Neuronal stem cell (in vitro differentiated cells): ENCODE data around the gene RPE.
A peak's percentile ranks its signal among the peaks of the same experiment; 100 is the strongest.

Experiments
- DNase-seq: peaks from one replicate; pipeline ENCODE4 v3.0.0-alpha.2; 2013; ENCODE audit warnings: low spot score
- H2AFZ ChIP-seq: one replicate; pipeline ENCODE4 v1.6.1; 2013; ENCODE audit warnings: mild to moderate bottlenecking, low read length, inconsistent platforms
- H2AK5ac ChIP-seq: 2 replicates; pipeline ENCODE4 v1.6.1; 2013; ENCODE audit warnings: low read depth, mild to moderate bottlenecking, inconsistent platforms, low read length, moderate library complexity, mixed read lengths
- H2BK120ac ChIP-seq: 2 replicates; pipeline ENCODE4 v1.6.1; 2013; ENCODE audit warnings: low read depth, mild to moderate bottlenecking, inconsistent platforms, low read length, moderate library complexity, mixed read lengths
- H2BK12ac ChIP-seq: one replicate; pipeline ENCODE4 v1.6.1; 2013; ENCODE audit warnings: low read length, inconsistent platforms
- H2BK15ac ChIP-seq: 2 replicates; pipeline ENCODE4 v1.6.1; 2013; ENCODE audit warnings: mild to moderate bottlenecking, low read length, inconsistent platforms, mixed read lengths
- H2BK5ac ChIP-seq: one replicate; pipeline ENCODE4 v1.6.1; 2013; ENCODE audit warnings: inconsistent platforms, mild to moderate bottlenecking, low read length, moderate library complexity
- H3K14ac ChIP-seq: one replicate; pipeline ENCODE4 v1.6.1; 2013; ENCODE audit warnings: low read length, inconsistent platforms
- H3K18ac ChIP-seq: 2 replicates; pipeline ENCODE4 v1.6.1; 2013; ENCODE audit warnings: low read length, inconsistent platforms
- H3K23ac ChIP-seq: 2 replicates; pipeline ENCODE4 v1.6.1; 2013; ENCODE audit warnings: low read depth, mild to moderate bottlenecking, mixed read lengths, low read length, inconsistent platforms; ENCODE audit not compliant: poor library complexity
- H3K27ac ChIP-seq: replicated peaks from 3 replicates; pipeline ENCODE4 v1.5.1; 2013; ENCODE audit warnings: low read length, inconsistent platforms
- H3K27me3 ChIP-seq, 3 experiments: 2 replicates each; pipeline ENCODE4 v1.6.1; 2013; ENCODE audit warnings: low read length in 3 of 3, mild to moderate bottlenecking in 2 of 3, inconsistent platforms in 1 of 3, low read depth in 1 of 3, mixed read lengths in 1 of 3, moderate library complexity in 1 of 3; ENCODE audit not compliant: control insufficient read depth in 3 of 3, insufficient read depth in 3 of 3
- H3K36me3 ChIP-seq, 2 donors: replicated peaks in 1 of 2; 2 replicates each; pipeline ENCODE4 v1.6.1; 2013; ENCODE audit warnings: low read length in 2 of 2; ENCODE audit not compliant: control insufficient read depth in 2 of 2, insufficient read depth in 2 of 2
- H3K4ac ChIP-seq: 2 replicates; pipeline ENCODE4 v1.6.1; 2013; ENCODE audit warnings: inconsistent platforms, mild to moderate bottlenecking, low read length, moderate library complexity
- H3K4me1 ChIP-seq, 2 donors: 1 replicate in 1 of 2; 2 replicates in 1 of 2; pipeline ENCODE4 v1.6.1; 2013; ENCODE audit warnings: low read length in 2 of 2, low read depth in 1 of 2; ENCODE audit not compliant: control insufficient read depth in 2 of 2, insufficient read depth in 1 of 2
- H3K4me2 ChIP-seq: one replicate; pipeline ENCODE4 v1.6.1; 2013; ENCODE audit warnings: mild to moderate bottlenecking, low read length, inconsistent platforms; ENCODE audit not compliant: insufficient read depth, poor library complexity, severe bottlenecking
- H3K4me3 ChIP-seq, 2 donors: 2 replicates each; pipeline ENCODE4 v1.5.1; 2013; ENCODE audit warnings: low read length in 2 of 2, mild to moderate bottlenecking in 2 of 2, inconsistent platforms in 1 of 2, moderate library complexity in 1 of 2
- H3K79me1 ChIP-seq: one replicate; pipeline ENCODE4 v1.6.1; 2013; ENCODE audit warnings: low read depth, mild to moderate bottlenecking, inconsistent platforms, low read length, moderate library complexity
- H3K9ac ChIP-seq: one replicate; pipeline ENCODE4 v1.6.1; 2013; ENCODE audit warnings: mild to moderate bottlenecking, low read depth, low read length, inconsistent platforms; ENCODE audit not compliant: poor library complexity
- H3K9me3 ChIP-seq, 2 donors: replicated peaks in 1 of 2; 2 replicates each; pipeline versions ENCODE3 to v1.6.1; 2013; ENCODE audit warnings: low read length in 2 of 2, mild to moderate bottlenecking in 2 of 2, inconsistent platforms in 1 of 2, low read depth in 1 of 2, mixed read lengths in 1 of 2, moderate library complexity in 1 of 2; ENCODE audit not compliant: control insufficient read depth in 2 of 2, insufficient read depth in 1 of 2
- H4K8ac ChIP-seq: one replicate; pipeline ENCODE4 v1.6.1; 2013; ENCODE audit warnings: low read depth, mild to moderate bottlenecking, inconsistent platforms, low read length, moderate library complexity
- H4K91ac ChIP-seq: one replicate; pipeline ENCODE4 v1.6.1; 2013; ENCODE audit warnings: low read length, low read depth, mild to moderate bottlenecking, inconsistent platforms; ENCODE audit not compliant: poor library complexity
- WGBS, 2 donors: extraction: QIAGEN DNeasy Blood & Tissue Kit; methylation state at CpG; one replicate each; pipeline ENCODE4 v1.1.7; 2013; ENCODE audit warnings: missing lambda C conversion rate in 2 of 2, mixed read lengths in 1 of 2; ENCODE audit not compliant: insufficient read length in 2 of 2, insufficient replicate concordance in 1 of 2; ENCODE audit errors: extremely low coverage in 2 of 2; 5-methylcytosine and 5-hydroxymethylcytosine counted together

The RPE gene

DNA sequence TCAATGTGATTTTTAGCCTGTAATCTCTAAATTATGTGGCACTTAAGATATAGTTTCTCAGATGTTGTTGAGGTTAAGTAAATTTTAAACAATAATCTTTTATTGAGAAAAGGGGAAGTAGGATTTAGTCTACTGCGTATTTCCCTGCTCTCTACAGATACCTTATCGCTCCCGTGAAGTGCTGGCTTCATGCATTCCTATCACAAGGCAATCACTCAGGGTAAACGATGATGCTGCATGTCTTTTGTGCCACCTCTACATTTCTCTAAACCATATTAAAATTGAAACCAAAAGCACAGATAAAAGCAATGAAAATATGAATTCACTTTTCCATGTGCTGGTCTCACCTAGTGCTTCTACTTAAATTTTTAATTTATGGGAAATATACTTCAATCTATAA is 14.4 kb upstream of the RPE start:
- Histone ChIP-seq H2AK5ac (no peak overlapping the region), H3K4me2 (no peak overlapping the region), H3K27me3 (no peaks in the 10 kb centered on the region), H3K27ac (no peak overlapping the region), H3K4me1 (no peaks in the 10 kb centered on the region), H3K9me3 (no peaks in the 10 kb centered on the region), H3K9ac (no peak overlapping the region), H3K4ac (no peak overlapping the region), H2BK12ac (no peak overlapping the region), H2BK120ac (no peak overlapping the region), H3K79me1 (no peaks in the 10 kb centered on the region), H3K4me3 (no peak overlapping the region), H3K23ac (no peak overlapping the region), H4K8ac (no peak overlapping the region), H2BK5ac (no peak overlapping the region), H2BK15ac (no peak overlapping the region), H3K14ac (no peak overlapping the region), H4K91ac (no peak overlapping the region), H2AFZ (no peak overlapping the region), H3K18ac (no peak overlapping the region), H3K36me3 (no peaks in the 10 kb centered on the region)
- no CpG with 5 or more reads among the region's 4 CpGs for WGBS, 2 donors
- DNase-seq: no peak

DNA sequence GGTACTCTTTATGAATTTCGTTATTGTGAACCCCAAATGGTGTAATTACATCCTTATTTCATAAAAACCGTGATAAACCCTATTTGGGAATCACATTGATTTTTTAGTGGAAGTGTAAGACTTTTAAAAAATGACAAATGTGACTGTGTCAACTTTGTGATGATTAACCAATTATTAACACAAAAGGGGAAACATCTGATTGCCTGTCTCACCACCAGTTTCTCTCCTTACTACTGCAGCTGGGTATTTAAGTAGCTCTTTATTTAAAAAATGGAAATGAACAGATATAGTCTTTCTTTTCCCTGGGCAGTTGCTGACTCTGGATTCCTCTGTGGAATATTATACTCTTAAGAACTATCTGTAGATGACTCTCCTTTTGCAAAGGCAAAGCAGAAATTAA is 11.6 kb upstream of the RPE start:
- H3K27me3 ChIP-seq: no peaks in the 10 kb centered on the region
- no peak overlapping the region for H3K9ac ChIP-seq
- no peaks in the 10 kb centered on the region for H3K4me1 ChIP-seq
- no CpG with 5 or more reads among the region's 2 CpGs for WGBS, 2 donors
- no peak overlapping the region for H4K91ac ChIP-seq
- DNase-seq: no peak
- H3K79me1 ChIP-seq: no peaks in the 10 kb centered on the region
- H2BK5ac ChIP-seq: no peak overlapping the region
- H3K27ac ChIP-seq: no peak overlapping the region
- H2AK5ac ChIP-seq: no peak overlapping the region
- no peak overlapping the region for H2BK15ac ChIP-seq
- no peaks in the 10 kb centered on the region for H3K36me3 ChIP-seq
- H3K4ac ChIP-seq: no peak overlapping the region
- H3K23ac ChIP-seq: no peak overlapping the region
- no peak overlapping the region for H3K4me3 ChIP-seq
- H2BK12ac ChIP-seq: no peak overlapping the region
- no peak overlapping the region for H3K14ac ChIP-seq
- no peak overlapping the region for H3K4me2 ChIP-seq
- no peak overlapping the region for H2BK120ac ChIP-seq
- no peak overlapping the region for H2AFZ ChIP-seq
- H3K9me3 ChIP-seq: no peaks in the 10 kb centered on the region
- H4K8ac ChIP-seq: no peak overlapping the region
- H3K18ac ChIP-seq: no peak overlapping the region

DNA sequence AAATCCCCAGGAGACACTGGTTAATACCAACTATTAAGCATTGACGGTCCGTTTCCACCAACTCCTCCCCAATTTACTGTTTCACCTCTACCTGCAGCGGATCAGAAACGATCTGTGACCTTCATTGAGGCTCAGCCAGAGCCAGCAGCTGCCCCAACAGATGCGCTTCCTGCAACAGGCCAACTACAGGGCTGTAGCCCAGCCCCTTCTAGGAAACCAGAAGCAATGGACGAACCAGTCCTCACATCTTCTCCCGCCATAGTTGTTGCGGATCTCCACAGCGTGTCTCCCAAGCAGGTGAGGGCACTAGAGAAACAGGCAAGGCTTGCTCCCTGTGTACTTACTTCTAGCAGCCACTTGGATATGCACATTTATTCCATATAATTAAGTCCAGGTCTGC is 8.5 kb upstream of the RPE start:
- DNase-seq: no peak
- H3K14ac ChIP-seq: no peak overlapping the region
- H3K27ac ChIP-seq: no peak overlapping the region
- peak overlapping the region; percentile 57 for H3K18ac ChIP-seq
- H2AFZ ChIP-seq: no peak overlapping the region
- H3K4me2 ChIP-seq: no peak overlapping the region
- H2BK12ac ChIP-seq: no peak overlapping the region
- H2BK15ac ChIP-seq: no peak overlapping the region
- H3K79me1 ChIP-seq: no peaks in the 10 kb centered on the region
- H3K9me3 ChIP-seq: no peaks in the 10 kb centered on the region
- no peak overlapping the region for H4K91ac ChIP-seq
- no peak overlapping the region for H3K23ac ChIP-seq
- no peak overlapping the region for H4K8ac ChIP-seq
- H2AK5ac ChIP-seq: no peak overlapping the region
- no CpG with 5 or more reads among the region's 9 CpGs for WGBS, 2 donors
- no peak overlapping the region for H3K4ac ChIP-seq
- no peaks in the 10 kb centered on the region for H3K4me1 ChIP-seq
- H2BK5ac ChIP-seq: no peak overlapping the region
- H3K4me3 ChIP-seq: no peak overlapping the region
- H3K36me3 ChIP-seq: no peaks in the 10 kb centered on the region
- H2BK120ac ChIP-seq: no peak overlapping the region
- H3K9ac ChIP-seq: no peak overlapping the region
- H3K27me3 ChIP-seq: no peaks in the 10 kb centered on the region

DNA sequence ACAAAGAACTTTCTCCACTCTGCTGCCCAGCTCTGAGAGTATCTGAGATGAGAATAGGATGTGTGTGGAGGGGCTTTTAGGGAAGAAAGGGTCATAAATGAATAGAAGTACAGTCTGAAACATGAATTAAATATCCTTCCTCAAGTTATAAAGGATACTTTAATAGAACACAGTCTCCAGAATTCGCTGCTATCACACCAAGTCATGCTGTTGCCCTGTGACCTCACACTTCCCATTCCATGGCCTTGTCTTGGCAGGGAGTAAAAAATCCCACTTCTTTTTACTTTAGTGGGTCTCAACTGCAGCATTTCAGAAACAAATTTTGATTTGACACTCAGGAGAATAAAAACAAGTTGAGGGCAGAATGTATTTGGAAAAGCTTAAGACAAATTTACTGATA is 3.8 kb upstream of the RPE start:
- Histone ChIP-seq H3K27me3 (no peaks in the 10 kb centered on the region), H2BK15ac (no peak overlapping the region), H4K91ac (no peak overlapping the region), H2AFZ (no peak overlapping the region), H4K8ac (no peak overlapping the region), H2BK12ac (no peak overlapping the region), H3K14ac (no peak overlapping the region), H3K4me3 (no peak overlapping the region), H3K36me3 (peaks cover 0 to 3% of the 10 kb centered on the region in 2 donors), H2BK120ac (no peak overlapping the region), H3K9ac (no peak overlapping the region), H3K4me1 (peaks cover 0 to 9% of the 10 kb centered on the region in 2 donors), H2BK5ac (no peak overlapping the region), H3K9me3 (no peaks in the 10 kb centered on the region), H3K4me2 (no peak overlapping the region), H3K79me1 (peaks cover 6% of the 10 kb centered on the region), H3K23ac (no peak overlapping the region), H2AK5ac (no peak overlapping the region), H3K4ac (no peak overlapping the region), H3K18ac (no peak overlapping the region), H3K27ac (no peak overlapping the region)
- WGBS, 2 donors: no CpG with 5 or more reads among the region's 1 CpG
- DNase-seq: no peak
